Dendritic cell treated with granulocyte-macrophage colony-stimulating factor and Interleukin-4, amounts not matched to agents 40 ng/mL and 50 ng/mL, for 4 days (primary cell): ENCODE data around the gene KLF16.
"Not testable (repeated sequence)": the region's sequence is repeated elsewhere in the genome, so short reads cannot be mapped to it uniquely, and the experiment has no call there.

ENCODE experiments used
- H3K27ac Mint-ChIP-seq: one replicate; pipeline ENCODE4 v1.8.0; 2022; ENCODE audit warnings: mild to moderate bottlenecking, mixed read lengths
- H3K27me3 Mint-ChIP-seq: one replicate; pipeline ENCODE4 v1.8.0; 2022; ENCODE audit warnings: mild to moderate bottlenecking, mixed read lengths
- H3K36me3 Mint-ChIP-seq: one replicate; pipeline ENCODE4 v1.8.0; 2022; ENCODE audit warnings: low read depth, mixed read lengths
- H3K4me1 Mint-ChIP-seq: one replicate; pipeline ENCODE4 v1.8.0; 2022; ENCODE audit warnings: low read depth, mixed read lengths
- H3K4me3 Mint-ChIP-seq: one replicate; pipeline ENCODE4 v1.8.0; 2022; ENCODE audit warnings: mild to moderate bottlenecking, moderate library complexity, mixed read lengths
- H3K9me3 Mint-ChIP-seq: one replicate; pipeline ENCODE4 v1.8.0; 2022; ENCODE audit warnings: mixed read lengths
- intact Hi-C: fragments of 100-400 bp; cut with micrococcal nuclease; formaldehyde crosslinking; loops from one replicate; pipeline ENCODE4 v1.15.0; 2022

KLF16 gene

DNA sequence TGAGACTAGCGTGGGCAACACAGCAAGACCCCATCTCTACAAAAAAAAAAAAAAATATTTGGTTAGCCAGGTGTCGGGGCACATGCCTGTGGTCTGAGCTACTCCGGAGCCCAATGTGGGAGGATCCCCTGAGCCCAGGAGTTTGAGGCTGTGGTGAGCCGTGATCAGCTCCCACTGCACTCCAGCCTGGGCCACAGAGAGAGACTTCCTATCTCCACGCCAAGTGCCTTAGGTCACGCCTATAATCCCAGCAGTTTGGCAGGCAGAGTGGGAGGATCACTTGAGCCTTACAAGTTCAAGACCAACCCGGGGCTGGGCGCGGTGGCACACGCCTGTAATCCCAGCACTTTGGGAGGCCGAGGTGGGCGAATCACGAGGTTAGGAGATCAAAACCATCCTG is 33.1 kb upstream of the KLF16 start:
- H3K4me1 Mint-ChIP-seq: peaks cover 55% of the 10 kb centered on the region
- H3K4me3 Mint-ChIP-seq: peak overlapping the region; percentile 84
- H3K9me3 Mint-ChIP-seq: no peaks in the 10 kb centered on the region
- no peaks in the 10 kb centered on the region for H3K36me3 Mint-ChIP-seq
- intact Hi-C loops: loop anchor here (5.0 kb wide), 1 partner anchor 34 kb away; the partner anchor contains the start of gene KLF16
- H3K27me3 Mint-ChIP-seq: no peaks in the 10 kb centered on the region
- peak overlapping the region; percentile 99 for H3K27ac Mint-ChIP-seq

DNA sequence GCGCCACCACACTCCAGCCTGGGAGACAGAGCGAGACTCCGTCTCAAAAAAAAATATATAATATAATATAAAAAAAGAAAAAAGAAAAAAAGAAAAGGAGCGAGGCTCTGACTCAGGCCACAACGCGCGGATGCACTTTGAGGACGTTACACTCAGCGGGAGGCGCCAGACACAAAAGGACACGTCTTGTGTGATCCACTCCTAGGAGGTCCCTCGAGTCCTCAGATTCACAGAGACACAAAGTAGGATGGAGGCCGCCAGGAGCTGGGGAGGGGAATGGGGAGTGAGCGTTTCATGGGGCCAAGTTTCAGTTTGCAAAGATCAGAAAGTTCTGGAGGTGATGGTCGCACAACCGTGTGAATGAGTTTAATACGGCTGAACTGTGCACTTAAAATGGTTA is 30.4 kb upstream of the KLF16 start:
- intact Hi-C loops: no loop called here
- Mint-ChIP-seq H3K4me1 (peaks cover 41% of the 10 kb centered on the region), H3K27ac (no peak overlapping the region), H3K9me3 (no peaks in the 10 kb centered on the region), H3K36me3 (no peaks in the 10 kb centered on the region), H3K27me3 (no peaks in the 10 kb centered on the region), H3K4me3 (no peak overlapping the region)

GRCh38 chr19:1889907-1890306 is 26.5 kb upstream of the KLF16 start:
- no peak overlapping the region for H3K4me3 Mint-ChIP-seq
- H3K9me3 Mint-ChIP-seq: no peaks in the 10 kb centered on the region
- H3K36me3 Mint-ChIP-seq: peaks cover 2% of the 10 kb centered on the region
- intact Hi-C loops: loop anchor here (10.0 kb wide), 1 partner anchor 125 kb away; the partner anchor contains the start of gene BTBD2
- no peak overlapping the region for H3K27ac Mint-ChIP-seq
- no peaks in the 10 kb centered on the region for H3K27me3 Mint-ChIP-seq
- H3K4me1 Mint-ChIP-seq: peaks cover 11% of the 10 kb centered on the region

- H3K27me3 Mint-ChIP-seq: no peaks in the 10 kb centered on the region
- no peak overlapping the region for H3K27ac Mint-ChIP-seq
- no peaks in the 10 kb centered on the region for H3K9me3 Mint-ChIP-seq
- H3K4me3 Mint-ChIP-seq: no peak overlapping the region
- peaks cover 17% of the 10 kb centered on the region for H3K36me3 Mint-ChIP-seq
- H3K4me1 Mint-ChIP-seq: peaks cover 20% of the 10 kb centered on the region
- intact Hi-C loops: loop anchor here (10.0 kb wide), 1 partner anchor 126 kb away; the partner anchor contains the start of gene BTBD2
Observed at GRCh38 chr19:1888385-1888784, 25.0 kb upstream of the KLF16 start.

DNA sequence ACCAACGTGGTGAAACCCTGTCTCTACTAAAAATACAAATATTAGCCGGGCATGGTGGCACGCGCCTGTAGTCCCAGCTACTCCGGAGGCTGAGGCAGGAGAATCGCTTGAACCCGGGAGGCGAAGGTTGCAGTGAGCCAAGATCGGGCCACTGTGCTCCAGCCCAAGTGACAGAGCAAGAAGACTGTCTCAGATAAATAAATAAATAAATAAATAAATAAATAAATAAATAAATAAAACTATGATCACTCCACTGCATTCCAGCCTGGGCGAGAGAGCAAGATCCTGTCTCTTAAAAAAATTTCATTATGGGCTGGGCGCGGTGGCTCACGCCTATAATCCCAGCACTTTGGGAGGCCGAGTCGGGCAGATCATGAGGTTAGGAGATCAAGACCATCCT is 23.0 kb upstream of the KLF16 start:
- peaks cover 32% of the 10 kb centered on the region for H3K36me3 Mint-ChIP-seq
- intact Hi-C loops: loop anchor here (10.0 kb wide), 1 partner anchor 128 kb away; the partner anchor contains the start of gene BTBD2
- H3K9me3 Mint-ChIP-seq, H3K4me3 Mint-ChIP-seq, H3K27me3 Mint-ChIP-seq, H3K27ac Mint-ChIP-seq: not testable (repeated sequence)
- H3K4me1 Mint-ChIP-seq: peaks cover 37% of the 10 kb centered on the region

- H3K4me3 Mint-ChIP-seq: peak within 1 kb of the TSS; percentile 92
- H3K36me3 Mint-ChIP-seq: peaks cover 39% of the 10 kb centered on the region
- not testable (repeated sequence) for H3K27me3 Mint-ChIP-seq, H3K9me3 Mint-ChIP-seq
- peak within 1 kb of the TSS; percentile 84 for H3K27ac Mint-ChIP-seq
- H3K4me1 Mint-ChIP-seq: peaks cover 42% of the 10 kb centered on the region
- intact Hi-C loops: loop anchor here (10.0 kb wide), 1 partner anchor 129 kb away; the partner anchor contains the start of gene BTBD2
Observed at GRCh38 chr19:1885398-1886119, 22.2 kb upstream of the KLF16 start, which contains the start of gene ABHD17A. ABHD17A (minus strand) TSS chr19:1885496; CDS start chr19:1881566, 3,930 bp downstream.

GRCh38 chr19:1884719-1885334 is 21.4 kb upstream of the KLF16 start:
- peak overlapping the region; percentile 92 for H3K4me3 Mint-ChIP-seq
- H3K27me3 Mint-ChIP-seq: no peaks in the 10 kb centered on the region
- peak overlapping the region; percentile 84 for H3K27ac Mint-ChIP-seq
- peaks cover 47% of the 10 kb centered on the region for H3K36me3 Mint-ChIP-seq
- intact Hi-C loops: loop anchor here (10.0 kb wide), 1 partner anchor 130 kb away; the partner anchor contains the start of gene BTBD2
- H3K9me3 Mint-ChIP-seq: no peaks in the 10 kb centered on the region
- H3K4me1 Mint-ChIP-seq: peaks cover 50% of the 10 kb centered on the region

GRCh38 chr19:1884291-1884718 is 20.9 kb upstream of the KLF16 start:
- no peaks in the 10 kb centered on the region for H3K27me3 Mint-ChIP-seq
- intact Hi-C loops: loop anchor here (10.0 kb wide), 1 partner anchor 130 kb away; the partner anchor contains the start of gene BTBD2
- H3K4me3 Mint-ChIP-seq: peak overlapping the region; percentile 92
- H3K27ac Mint-ChIP-seq: peak overlapping the region; percentile 84
- H3K36me3 Mint-ChIP-seq: peaks cover 52% of the 10 kb centered on the region
- H3K4me1 Mint-ChIP-seq: peaks cover 50% of the 10 kb centered on the region
- H3K9me3 Mint-ChIP-seq: no peaks in the 10 kb centered on the region

DNA sequence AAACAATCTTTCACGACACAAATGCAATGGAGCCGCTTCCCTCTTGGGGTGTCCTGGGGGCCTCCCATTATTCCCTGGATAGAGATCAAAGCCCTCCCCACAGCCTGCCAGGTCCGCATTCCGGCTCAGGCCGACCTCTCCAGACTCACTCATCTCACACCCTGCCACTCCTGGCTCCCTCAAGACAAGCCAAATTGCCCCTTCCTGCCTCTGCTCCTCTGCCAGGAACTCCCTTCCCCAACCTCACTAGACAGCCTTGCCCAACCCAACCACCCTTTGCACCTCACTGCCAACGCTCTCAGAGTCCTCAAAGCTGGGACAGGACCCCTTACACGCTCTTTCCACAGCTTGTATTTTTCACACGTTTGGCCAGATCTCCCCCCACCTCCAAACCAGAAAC is 20.4 kb upstream of the KLF16 start:
- H3K36me3 Mint-ChIP-seq: peaks cover 57% of the 10 kb centered on the region
- H3K9me3 Mint-ChIP-seq: no peaks in the 10 kb centered on the region
- no peaks in the 10 kb centered on the region for H3K27me3 Mint-ChIP-seq
- intact Hi-C loops: loop anchor here (10.0 kb wide), 1 partner anchor 131 kb away; the partner anchor contains the start of gene BTBD2
- H3K4me3 Mint-ChIP-seq: peak overlapping the region; percentile 92
- H3K27ac Mint-ChIP-seq: peak overlapping the region; percentile 84
- peaks cover 50% of the 10 kb centered on the region for H3K4me1 Mint-ChIP-seq

GRCh38 chr19:1882786-1883692 is 19.7 kb upstream of the KLF16 start:
- H3K36me3 Mint-ChIP-seq: peaks cover 64% of the 10 kb centered on the region
- intact Hi-C loops: loop anchor here (10.0 kb wide), 1 partner anchor 132 kb away; the partner anchor contains the start of gene BTBD2
- peak overlapping the region; percentile 92 for H3K4me3 Mint-ChIP-seq
- peaks cover 50% of the 10 kb centered on the region for H3K4me1 Mint-ChIP-seq
- H3K27ac Mint-ChIP-seq: peak overlapping the region; percentile 84
- no peaks in the 10 kb centered on the region for H3K9me3 Mint-ChIP-seq
- no peaks in the 10 kb centered on the region for H3K27me3 Mint-ChIP-seq

- H3K27me3 Mint-ChIP-seq: no peaks in the 10 kb centered on the region
- intact Hi-C loops: loop anchor here (10.0 kb wide), 1 partner anchor 133 kb away; the partner anchor contains the start of gene BTBD2
Observed at GRCh38 chr19:1882089-1882785, 18.9 kb upstream of the KLF16 start.

GRCh38 chr19:1881393-1882088 is 18.2 kb upstream of the KLF16 start:
- peaks cover 67% of the 10 kb centered on the region for H3K36me3 Mint-ChIP-seq

More at GRCh38 chr19:1882089-1882785, 18.9 kb upstream of the KLF16 start:
- no peaks in the 10 kb centered on the region for H3K9me3 Mint-ChIP-seq
- H3K36me3 Mint-ChIP-seq: peaks cover 67% of the 10 kb centered on the region
- H3K4me3 Mint-ChIP-seq: no peak overlapping the region
- H3K4me1 Mint-ChIP-seq: peaks cover 47% of the 10 kb centered on the region
- peak overlapping the region; percentile 84 for H3K27ac Mint-ChIP-seq

More at GRCh38 chr19:1881393-1882088, 18.2 kb upstream of the KLF16 start:
- peaks cover 45% of the 10 kb centered on the region for H3K4me1 Mint-ChIP-seq
- not testable (repeated sequence) for H3K27ac Mint-ChIP-seq, H3K27me3 Mint-ChIP-seq, H3K4me3 Mint-ChIP-seq, H3K9me3 Mint-ChIP-seq
- intact Hi-C loops: loop anchor here (10.0 kb wide), 1 partner anchor 133 kb away; the partner anchor contains the start of gene BTBD2
